Measurements from ENCODE around the gene HNRNPR. TPM values are rescaled to one million over a fixed set of nuclear protein-coding genes. Genes with fewer than 3 reads are reported as not detected.

The HNRNPR gene
- total and polyA plus RNA-seq, 9 of the 15 experiments (the other 6 are each of a cell fraction or from before 2014, with no cell fraction given), result 80.9 to 372 (median 301) TPM

GRCh38 chr1:23369335-23370013 lies 25.4 kb upstream of the HNRNPR start, which contains the start of gene ZNF436:
ZNF436 (minus strand) TSS chr1:23369836; CDS start chr1:23368005, 1,831 bp downstream.
- Histone ChIP-seq H3K9ac (ENCODE audit: insufficient read depth in 1 of 2, low read depth in 2 of 2, low read length in 2 of 2) (peak within 1 kb of the TSS; percentile 90 to 99), H3K4me2 (ENCODE audit: insufficient read depth, low read length) (peak within 1 kb of the TSS; percentile 98), H4K20me1 (replicated peaks; ENCODE audit: control insufficient read depth, insufficient read depth, low read length) (no peaks in the 10 kb centered on the region), H3K27ac (ENCODE audit: extremely low read depth, low read depth, low read length) (peak within 1 kb of the TSS; percentile 97), H3K9me1 (ENCODE audit: control insufficient read depth, insufficient read depth, low read length) (no peaks in the 10 kb centered on the region), H3K36me3 (ENCODE audit: control insufficient read depth, insufficient read depth, low read length) (peaks cover 25% of the 10 kb centered on the region), H2AFZ (ENCODE audit: low read depth, low read length) (peak within 1 kb of the TSS; percentile 98), H3K79me2 (ENCODE audit: control insufficient read depth, insufficient read depth, low read length) (peaks cover 54% of the 10 kb centered on the region), H3K27me3 (ENCODE audit: control insufficient read depth in 2 of 2, insufficient read depth in 2 of 2, low read length in 2 of 2) (no peaks in the 10 kb centered on the region), H3K4me1 (replicated peaks in 1 of 2; ENCODE audit: control insufficient read depth in 2 of 2, insufficient read depth in 2 of 2, low read length in 2 of 2) (peaks cover 23 to 36% of the 10 kb centered on the region in 2 experiments), H3K4me3 (peak within 1 kb of the TSS; percentile 58), H3K9me3 (replicated peaks; ENCODE audit: control insufficient read depth, insufficient read depth, low read depth, low read length) (peaks cover 4% of the 10 kb centered on the region)
- peak; percentile 74 for FAIRE-seq
- in situ Hi-C loops (cut with MboI), result no loop called here
- peak; percentile 8 for ATAC-seq
- 2% methylated on average over 29 of the region's 29 CpGs for WGBS (ENCODE audit: insufficient coverage, low coverage, missing lambda C conversion rate)
- ChIA-PET CTCF (ENCODE audit: low intra/inter-chr PET ratio) (no interaction called here), POLR2A (interaction anchor here (0.7 to 1.9 kb wide), 12 partner anchors 9 to 201 kb away, joined by 3 to 8 read pairs (median 3); partner anchors contain the start of genes HNRNPR, ID3 and LUZP1)
- peak; percentile 34 to 95 (median 54) for DNase-seq (ENCODE audit: extremely low read depth in 1 of 4, low spot score in 3 of 4)
- TSS peak; percentile 66 for BruUV-seq (replicated peaks)
- intact Hi-C loops (cut with micrococcal nuclease), result loop anchor here (1.0 kb wide), 1 partner anchor 35 kb away; no protein-coding TSS in a partner anchor
- TF ChIP-seq KLF1 (tag; IDR thresholded peaks at IDR 0.05) (no peak), PYGO2 (tag; IDR thresholded peaks at IDR 0.05) (no peak), MEF2D (tag; conservative IDR thresholded peaks at IDR 0.05; ENCODE audit: low read depth) (peak; percentile 89), RBM22 (IDR thresholded peaks at IDR 0.05; ENCODE audit: low read depth, low read length, poor library complexity, severe bottlenecking) (no peak), ZNF282 (CRISPR knock-in tag; IDR thresholded peaks at IDR 0.05) (no peak), DEAF1 (CRISPR knock-in tag; IDR thresholded peaks at IDR 0.05) (no peak), SNIP1 (IDR thresholded peaks at IDR 0.05; ENCODE audit: low read depth) (no peak), MAX (CRISPR knock-in tag; IDR thresholded peaks at IDR 0.05) (no peak), ZKSCAN3 (CRISPR knock-in tag; IDR thresholded peaks at IDR 0.05) (no peak), THRA (IDR thresholded peaks at IDR 0.05) (no peak), ZNF41 (CRISPR knock-in tag; conservative IDR thresholded peaks at IDR 0.05) (no peak), NCOR1 (IDR thresholded peaks at IDR 0.05) (no peak), PRDM10 (IDR thresholded peaks at IDR 0.05; ENCODE audit: partially characterized antibody) (peak; percentile 70), ETV5 (CRISPR knock-in tag; IDR thresholded peaks at IDR 0.05; ENCODE audit: low read depth) (peak; percentile 60; the same call in 1 of the 2 replicates)

Data from K562 (cell line).